Endodermal cell (in vitro differentiated cells): ENCODE data around the gene CLMN. TPM values are rescaled to one million over a fixed set of nuclear protein-coding genes. Genes with fewer than 3 reads are reported as not detected.

Source experiments
- DNase-seq: peaks from one replicate; pipeline ENCODE4 v3.0.0-alpha.2; 2017
- H3K27ac ChIP-seq: 2 replicates; pipeline ENCODE4 v1.5.1; 2013; ENCODE audit warnings: mild to moderate bottlenecking, low read depth, low read length, moderate library complexity
- H3K27me3 ChIP-seq: 2 replicates; pipeline ENCODE4 v1.6.1; 2013; ENCODE audit warnings: mild to moderate bottlenecking, low read length, moderate library complexity; ENCODE audit not compliant: insufficient read depth, control insufficient read depth, poor library complexity, severe bottlenecking
- H3K36me3 ChIP-seq: 2 replicates; pipeline ENCODE4 v1.7.0; 2013; ENCODE audit warnings: mild to moderate bottlenecking, low read length, moderate library complexity; ENCODE audit not compliant: control insufficient read depth, insufficient read depth
- H3K4me1 ChIP-seq: one replicate; pipeline ENCODE4 v1.7.0; 2013; ENCODE audit warnings: low read length; ENCODE audit not compliant: control insufficient read depth, insufficient read depth
- H3K4me3 ChIP-seq: 2 replicates; pipeline ENCODE4 v1.5.1; 2013; ENCODE audit warnings: mild to moderate bottlenecking, low read length, moderate library complexity
- H3K9ac ChIP-seq: 2 replicates; pipeline ENCODE4 v1.6.1; 2013; ENCODE audit warnings: mild to moderate bottlenecking, low read length, moderate library complexity; ENCODE audit not compliant: poor library complexity, severe bottlenecking; ENCODE audit errors: extremely low read depth
- H3K9me3 ChIP-seq: 2 replicates; pipeline ENCODE4 v1.6.1; 2013; ENCODE audit warnings: mild to moderate bottlenecking, low read length, moderate library complexity; ENCODE audit not compliant: control insufficient read depth
- H3K27ac Mint-ChIP-seq: 2 replicates; pipeline ENCODE4 v1.8.0; 2020; ENCODE audit warnings: mixed read lengths
- H3K27me3 Mint-ChIP-seq: 2 replicates; pipeline ENCODE4 v1.8.0; 2021; ENCODE audit warnings: mild to moderate bottlenecking, mixed read lengths; ENCODE audit not compliant: insufficient read depth
- H3K36me3 Mint-ChIP-seq: 2 replicates; pipeline ENCODE4 v1.8.0; 2020; ENCODE audit warnings: low read depth, mixed read lengths
- H3K4me1 Mint-ChIP-seq: 2 replicates; pipeline ENCODE4 v1.8.0; 2020; ENCODE audit warnings: mixed read lengths
- H3K4me3 Mint-ChIP-seq: 2 replicates; pipeline ENCODE4 v1.8.0; 2020; ENCODE audit warnings: mild to moderate bottlenecking, moderate library complexity, mixed read lengths
- H3K9me3 Mint-ChIP-seq: 2 replicates; pipeline ENCODE4 v1.8.0; 2020; ENCODE audit warnings: mild to moderate bottlenecking, mixed read lengths
- WGBS, 2 experiments: methylation state at CpG; one replicate each; pipeline versions ENCODE4 v1.1.5 to v1.1.7; 2013; ENCODE audit warnings: missing lambda C conversion rate in 2 of 2, mixed read lengths in 1 of 2; ENCODE audit not compliant: insufficient coverage in 1 of 2, insufficient read length in 1 of 2; 5-methylcytosine and 5-hydroxymethylcytosine counted together
- total RNA-seq, 2 donors: library from RNA; stranded (reverse); fragmentation: NEBNext Ultra II Directional in 1 of 2; extraction: Animal tissue kit (Norgen Biotek cat#: 25700) in 1 of 2; gene quantifications; 2 replicates in 1 of 2; 3 replicates in 1 of 2; pipeline ENCODE4 v1.2.1, GENCODE V29; 2021
- TF ChIP-seq, protein P1 (sequence below): fragments of 200-600 bp; sonication (generic); conservative IDR thresholded peaks from 2 replicates; pipeline ENCODE4 v1.5.0; 2021; ENCODE audit warnings: antibody characterized with exemption, mild to moderate bottlenecking

Gene CLMN
- total RNA-seq, 2 donors from 2014 or later, result 9.5 to 11.7 TPM

DNA sequence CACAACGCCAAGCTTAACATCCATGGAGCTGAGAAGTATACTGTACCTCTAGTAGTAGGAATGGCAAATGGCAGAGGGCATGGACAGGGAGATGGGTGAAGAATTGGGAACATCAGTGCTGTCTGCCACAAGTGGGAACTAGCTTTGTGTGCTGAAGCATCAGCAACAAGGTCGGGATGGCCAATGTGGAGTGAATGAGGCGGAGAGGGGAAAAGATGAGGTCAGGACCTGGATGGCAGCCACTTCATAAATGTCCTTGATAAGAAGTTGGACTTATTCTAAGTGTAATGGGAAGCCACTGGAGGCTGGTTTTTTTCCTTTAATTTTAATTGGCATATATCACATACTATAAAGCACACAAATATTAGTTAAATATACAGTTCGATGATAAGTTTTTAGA, 21.9 kb upstream of the CLMN start:
- H3K4me1 Mint-ChIP-seq, result no peaks in the 10 kb centered on the region
- Histone ChIP-seq H3K27ac (no peak overlapping the region), H3K9me3 (no peaks in the 10 kb centered on the region), H3K4me3 (no peak overlapping the region), H3K4me1 (peaks cover 3% of the 10 kb centered on the region), H3K9ac (no peak overlapping the region), H3K36me3 (no peaks in the 10 kb centered on the region), H3K27me3 (no peaks in the 10 kb centered on the region)
- H3K27ac Mint-ChIP-seq, result no peak overlapping the region
- TF ChIP-seq, protein P1, sequence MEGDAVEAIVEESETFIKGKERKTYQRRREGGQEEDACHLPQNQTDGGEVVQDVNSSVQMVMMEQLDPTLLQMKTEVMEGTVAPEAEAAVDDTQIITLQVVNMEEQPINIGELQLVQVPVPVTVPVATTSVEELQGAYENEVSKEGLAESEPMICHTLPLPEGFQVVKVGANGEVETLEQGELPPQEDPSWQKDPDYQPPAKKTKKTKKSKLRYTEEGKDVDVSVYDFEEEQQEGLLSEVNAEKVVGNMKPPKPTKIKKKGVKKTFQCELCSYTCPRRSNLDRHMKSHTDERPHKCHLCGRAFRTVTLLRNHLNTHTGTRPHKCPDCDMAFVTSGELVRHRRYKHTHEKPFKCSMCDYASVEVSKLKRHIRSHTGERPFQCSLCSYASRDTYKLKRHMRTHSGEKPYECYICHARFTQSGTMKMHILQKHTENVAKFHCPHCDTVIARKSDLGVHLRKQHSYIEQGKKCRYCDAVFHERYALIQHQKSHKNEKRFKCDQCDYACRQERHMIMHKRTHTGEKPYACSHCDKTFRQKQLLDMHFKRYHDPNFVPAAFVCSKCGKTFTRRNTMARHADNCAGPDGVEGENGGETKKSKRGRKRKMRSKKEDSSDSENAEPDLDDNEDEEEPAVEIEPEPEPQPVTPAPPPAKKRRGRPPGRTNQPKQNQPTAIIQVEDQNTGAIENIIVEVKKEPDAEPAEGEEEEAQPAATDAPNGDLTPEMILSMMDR, result no peak
- no peak for DNase-seq
- WGBS, 2 experiments, result 91 to 96% methylated on average over 3 of the region's 4 CpGs
- no peaks in the 10 kb centered on the region for H3K9me3 Mint-ChIP-seq
- H3K36me3 Mint-ChIP-seq, result no peaks in the 10 kb centered on the region
- H3K4me3 Mint-ChIP-seq, result no peak overlapping the region
- H3K27me3 Mint-ChIP-seq, result peaks cover 3% of the 10 kb centered on the region

DNA sequence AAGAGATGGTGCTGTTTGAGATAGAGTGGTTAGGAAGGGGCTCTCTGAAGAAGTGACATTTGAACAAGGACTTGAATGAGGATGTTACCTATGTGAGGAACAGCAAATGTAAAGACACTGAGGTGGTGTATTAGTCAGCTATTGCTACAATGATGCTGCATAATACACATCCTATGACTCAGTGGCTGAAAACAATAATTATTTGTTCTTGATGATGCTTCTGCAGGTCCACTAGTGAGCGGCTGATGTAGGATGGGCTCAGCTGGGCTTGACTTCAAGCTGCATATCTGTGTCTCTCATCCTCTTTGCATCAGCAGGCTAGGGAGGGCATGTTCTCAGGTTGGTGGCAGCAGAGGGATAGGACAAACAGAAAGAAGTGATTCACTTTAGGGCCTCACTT, 21.4 kb upstream of the CLMN start:
- Mint-ChIP-seq H3K9me3 (no peaks in the 10 kb centered on the region), H3K4me1 (no peaks in the 10 kb centered on the region), H3K4me3 (no peak overlapping the region), H3K27me3 (peaks cover 3% of the 10 kb centered on the region), H3K27ac (no peak overlapping the region), H3K36me3 (no peaks in the 10 kb centered on the region)
- TF ChIP-seq, protein P1, result no peak
- H3K27me3 ChIP-seq, result no peaks in the 10 kb centered on the region
- H3K27ac ChIP-seq, result no peak overlapping the region
- peaks cover 3% of the 10 kb centered on the region for H3K4me1 ChIP-seq
- no peak overlapping the region for H3K4me3 ChIP-seq
- DNase-seq, result no peak
- H3K9ac ChIP-seq, result no peak overlapping the region
- WGBS, 2 experiments, result 100% methylated on average over 1 of the region's 1 CpG
- H3K36me3 ChIP-seq, result no peaks in the 10 kb centered on the region
- H3K9me3 ChIP-seq, result no peaks in the 10 kb centered on the region

DNA sequence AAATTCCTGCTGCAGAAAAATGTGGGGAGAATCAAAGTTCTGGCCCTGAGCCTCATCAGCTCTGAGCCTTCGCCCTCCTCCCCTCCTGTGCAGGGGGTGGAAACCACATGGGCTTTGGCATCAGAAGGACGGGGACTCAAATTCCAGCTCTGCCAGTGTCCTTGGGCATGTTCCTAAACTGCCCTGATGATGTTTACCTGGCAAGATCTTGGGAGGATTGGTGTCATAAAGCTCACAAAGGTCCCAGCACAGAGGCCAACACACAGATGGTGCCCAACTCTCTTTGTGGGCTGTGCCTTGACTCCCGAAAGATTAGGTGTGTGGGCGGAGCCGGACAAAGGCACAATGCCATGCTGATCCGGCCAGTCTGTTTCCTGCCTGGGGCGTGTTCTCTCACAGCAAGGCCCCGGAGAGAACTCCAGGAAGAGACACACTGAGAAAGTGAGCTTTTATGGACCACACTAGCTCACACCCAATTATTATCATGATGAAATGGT, 20.5 kb upstream of the CLMN start:
- peaks cover 3% of the 10 kb centered on the region for H3K4me1 ChIP-seq
- H3K9me3 Mint-ChIP-seq, result no peaks in the 10 kb centered on the region
- no peaks in the 10 kb centered on the region for H3K36me3 Mint-ChIP-seq
- no peaks in the 10 kb centered on the region for H3K36me3 ChIP-seq
- H3K27me3 ChIP-seq, result no peaks in the 10 kb centered on the region
- TF ChIP-seq, protein P1, result no peak
- 81 to 84% methylated on average over 5 to 8 of the region's 8 CpGs for WGBS, 2 experiments
- H3K4me3 Mint-ChIP-seq, result no peak overlapping the region
- H3K4me3 ChIP-seq, result no peak overlapping the region
- no peak overlapping the region for H3K27ac ChIP-seq
- H3K27ac Mint-ChIP-seq, result no peak overlapping the region
- peaks cover 3% of the 10 kb centered on the region for H3K27me3 Mint-ChIP-seq
- peak; percentile 41 for DNase-seq
- H3K4me1 Mint-ChIP-seq, result no peaks in the 10 kb centered on the region
- no peaks in the 10 kb centered on the region for H3K9me3 ChIP-seq
- no peak overlapping the region for H3K9ac ChIP-seq
